Body of pancreas (tissue), 4 donors: ENCODE results near the gene ARHGAP42. TPM values are rescaled to one million over a fixed set of nuclear protein-coding genes. Genes with fewer than 3 reads are reported as not detected.

ENCODE experiments used
- ATAC-seq: fragments of 150-250 bp; one replicate; pipeline ENCODE4 v1.9.1; 2016
- DNase-seq, 4 donors: peaks; one replicate each; pipeline ENCODE4 v3.0.0-alpha.2; 2019
- H3K27ac ChIP-seq, 4 donors: fragments of 200-600 bp; sonication (generic); 1 replicate in 3 of 4; 2 replicates in 1 of 4; pipeline versions ENCODE4 v1.5.1 to v1.6.1; 2016 to 2019; ENCODE audit warnings: mild to moderate bottlenecking in 1 of 4, mixed read lengths in 1 of 4, moderate library complexity in 1 of 4
- H3K27me3 ChIP-seq, 2 donors: fragments of 200-600 bp; sonication (generic); one replicate each; pipeline ENCODE4 v1.6.0; 2016; ENCODE audit warnings: mild to moderate bottlenecking in 1 of 2
- H3K36me3 ChIP-seq, 2 donors: fragments of 200-600 bp; sonication (generic); replicated peaks in 1 of 2; 2 replicates each; pipeline ENCODE4 v1.5.1; 2016; ENCODE audit warnings: low read depth in 2 of 2; ENCODE audit not compliant: insufficient read depth in 1 of 2
- H3K4me1 ChIP-seq: fragments of 200-600 bp; sonication (generic); one replicate; pipeline ENCODE4 v1.6.0; 2016
- H3K4me3 ChIP-seq, 2 donors: fragments of 200-600 bp; sonication (generic); 1 replicate in 1 of 2; 2 replicates in 1 of 2; pipeline ENCODE4 v1.5.1; 2016 to 2019
- H3K9me3 ChIP-seq, 3 donors: fragments of 200-600 bp; sonication (generic); 1 replicate in 2 of 3; 2 replicates in 1 of 3; pipeline ENCODE4 v1.5.1; 2016
- CTCF ChIP-seq, 7 experiments: fragments of 450-650 bp in 4 of 7; fragments of 200-600 bp in 3 of 7; sonication (generic) in 3 of 7; IDR thresholded peaks; one replicate each; pipeline ENCODE4 v1.5.1; 2016 to 2019; ENCODE audit warnings: antibody characterized with exemption in 7 of 7
- POLR2A ChIP-seq, 3 donors: fragments of 450-650 bp; IDR thresholded peaks; one replicate each; pipeline ENCODE4 v1.6.1; 2016; ENCODE audit warnings: antibody characterized with exemption in 3 of 3, mild to moderate bottlenecking in 2 of 3
- WGBS, 2 donors: methylation state at CpG; one replicate each; pipeline ENCODE4 v1.1.5; 2017; 5-methylcytosine and 5-hydroxymethylcytosine counted together
- intact Hi-C: fragments of 100-400 bp; cut with DNase I; formaldehyde crosslinking; loops from one replicate; pipeline ENCODE4 v1.15.1; 2023
- total RNA-seq, 2 donors: library from RNA; depleted of rRNA; stranded (reverse); fragments of >200 nt; gene quantifications; one replicate each; pipeline ENCODE4 v1.1.0, GENCODE V29; 2016

The ARHGAP42 gene
- total RNA-seq, 2 donors from 2014 or later: 3.6 to 4.7 TPM

GRCh38 chr11:100752371-100753171, 65.5 kb downstream of the ARHGAP42 start:
- no peaks in the 10 kb centered on the region for H3K4me1 ChIP-seq
- no peak overlapping the region for H3K27ac ChIP-seq
- WGBS, 2 donors: 79 to 89% methylated on average over 4 to 5 of the region's 5 CpGs
- H3K27me3 ChIP-seq: no peaks in the 10 kb centered on the region
- intact Hi-C loops: no loop called here
- H3K4me3 ChIP-seq: no peak overlapping the region
- ATAC-seq: no peak
- TF ChIP-seq POLR2A (IDR thresholded peaks at IDR 0.05): no peak
- TF ChIP-seq CTCF (IDR thresholded peaks at IDR 0.05): no peak
- no peak for DNase-seq
- H3K9me3 ChIP-seq: peaks cover 0 to 6% (median 0%) of the 10 kb centered on the region in 3 donors
- no peaks in the 10 kb centered on the region for H3K36me3 ChIP-seq

DNA sequence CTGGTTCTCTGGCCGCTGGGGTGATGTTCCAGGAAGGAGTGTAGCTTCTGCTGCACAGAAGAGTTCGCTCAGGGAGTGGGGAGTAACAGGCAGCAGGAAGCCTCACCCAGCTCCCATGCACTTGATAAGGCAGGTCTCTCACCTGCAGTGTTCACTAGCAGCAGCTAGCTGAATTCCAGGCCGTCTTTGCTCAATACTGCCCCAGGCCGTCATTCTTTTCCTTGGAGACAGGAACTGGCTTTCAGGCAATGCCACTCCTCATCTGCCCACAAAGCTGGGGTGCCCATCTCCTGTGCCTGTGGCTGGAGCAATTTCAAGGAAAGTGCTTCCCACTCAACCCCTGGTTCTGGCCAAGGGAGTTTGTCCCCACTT, 66.1 kb downstream of the ARHGAP42 start:
- no peaks in the 10 kb centered on the region for H3K36me3 ChIP-seq
- no peaks in the 10 kb centered on the region for H3K4me1 ChIP-seq
- intact Hi-C loops: no loop called here
- no peak overlapping the region for H3K4me3 ChIP-seq
- 62 to 73% methylated on average over 3 to 4 of the region's 4 CpGs for WGBS, 2 donors
- ATAC-seq: no peak
- H3K9me3 ChIP-seq: peaks cover 0 to 6% (median 0%) of the 10 kb centered on the region in 3 donors
- no peaks in the 10 kb centered on the region for H3K27me3 ChIP-seq
- no peak overlapping the region for H3K27ac ChIP-seq
- no peak for DNase-seq
- TF ChIP-seq CTCF (IDR thresholded peaks at IDR 0.05) (no peak), POLR2A (IDR thresholded peaks at IDR 0.05) (no peak)

DNA sequence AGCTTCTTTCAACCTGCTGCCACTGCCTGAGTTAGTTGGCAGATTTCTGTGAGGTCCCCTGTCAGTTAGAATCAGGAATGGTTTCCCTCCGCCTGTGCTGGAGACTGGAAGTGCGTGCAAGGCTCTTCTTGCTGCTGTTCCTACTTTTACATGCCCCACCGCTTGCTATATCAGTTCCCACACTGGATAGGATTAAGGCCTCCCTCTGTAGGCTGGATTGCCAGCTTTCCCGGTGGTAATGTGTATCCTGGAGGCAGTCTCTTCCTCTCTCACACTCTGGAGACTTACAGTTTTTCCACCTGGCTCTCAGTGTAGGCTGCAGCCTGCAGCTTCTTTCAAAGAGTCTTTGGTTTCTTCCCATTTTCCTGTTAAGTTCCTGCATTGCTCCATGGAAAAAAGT, 66.5 kb downstream of the ARHGAP42 start:
- intact Hi-C loops: no loop called here
- DNase-seq (no peak), ATAC-seq (no peak)
- no peak for TF ChIP-seq CTCF (IDR thresholded peaks at IDR 0.05)
- TF ChIP-seq POLR2A (IDR thresholded peaks at IDR 0.05): no peak
- Histone ChIP-seq H3K27ac (no peak overlapping the region), H3K4me1 (no peaks in the 10 kb centered on the region), H3K9me3 (peaks cover 0 to 6% (median 0%) of the 10 kb centered on the region in 3 donors), H3K4me3 (no peak overlapping the region), H3K36me3 (no peaks in the 10 kb centered on the region), H3K27me3 (no peaks in the 10 kb centered on the region)
- WGBS, 2 donors: 72 to 77% methylated on average over 4 of the region's 4 CpGs

GRCh38 chr11:100756559-100756958, 69.5 kb downstream of the ARHGAP42 start:
- H3K27ac ChIP-seq: no peak overlapping the region
- ATAC-seq (no peak), DNase-seq (no peak)
- no peaks in the 10 kb centered on the region for H3K4me1 ChIP-seq
- no peaks in the 10 kb centered on the region for H3K36me3 ChIP-seq
- intact Hi-C loops: no loop called here
- no peak overlapping the region for H3K4me3 ChIP-seq
- H3K27me3 ChIP-seq: no peaks in the 10 kb centered on the region
- no peaks in the 10 kb centered on the region for H3K9me3 ChIP-seq
- 43 to 48% methylated on average over 2 of the region's 2 CpGs for WGBS, 2 donors
- no peak for TF ChIP-seq CTCF (IDR thresholded peaks at IDR 0.05)
- no peak for TF ChIP-seq POLR2A (IDR thresholded peaks at IDR 0.05)

- Histone ChIP-seq H3K27me3 (no peaks in the 10 kb centered on the region), H3K4me3 (no peak overlapping the region), H3K9me3 (no peaks in the 10 kb centered on the region), H3K27ac (no peak overlapping the region), H3K36me3 (no peaks in the 10 kb centered on the region), H3K4me1 (no peaks in the 10 kb centered on the region)
- no peak for ATAC-seq
- 68 to 84% methylated on average over 1 of the region's 1 CpG for WGBS, 2 donors
- no peak for TF ChIP-seq POLR2A (IDR thresholded peaks at IDR 0.05)
- intact Hi-C loops: no loop called here
- no peak for DNase-seq
These were observed 70.6 kb downstream of the ARHGAP42 start for GRCh38 chr11:100757646-100758045.
